GM15510 (cell line): Measurements from ENCODE around the gene NRP1.

ENCODE experiments used
- POLR2A ChIP-seq: IDR thresholded peaks from 3 replicates; pipeline ENCODE4 v1.6.1; 2011; ENCODE audit warnings: borderline replicate concordance; ENCODE audit not compliant: insufficient read length; ENCODE audit errors: extremely low read depth

Gene NRP1

GRCh38 chr10:33353853-33354252 is 19.4 kb upstream of the NRP1 start:
- no peak for TF ChIP-seq POLR2A

GRCh38 chr10:33353334-33353733 is 18.9 kb upstream of the NRP1 start:
- TF ChIP-seq POLR2A, result no peak

DNA sequence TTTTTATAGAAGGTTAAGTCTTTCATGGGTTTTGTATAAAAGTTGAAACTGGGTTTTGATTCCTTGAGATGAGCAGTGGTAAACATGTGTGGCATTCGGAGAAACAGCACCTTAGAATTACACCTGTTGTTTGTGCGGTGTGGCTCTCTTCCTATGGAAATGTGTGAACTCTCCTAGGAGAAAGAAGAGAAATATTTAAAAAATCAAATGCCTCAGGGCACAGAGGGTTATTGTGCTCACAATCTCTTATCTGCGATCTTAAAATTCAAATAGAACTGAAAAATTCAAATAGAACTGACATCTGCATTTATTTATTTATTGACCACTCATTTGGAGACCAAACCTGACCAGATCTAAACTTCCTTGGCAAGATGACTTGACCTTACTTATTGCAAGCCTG is 18.1 kb upstream of the NRP1 start:
- no peak for TF ChIP-seq POLR2A

DNA sequence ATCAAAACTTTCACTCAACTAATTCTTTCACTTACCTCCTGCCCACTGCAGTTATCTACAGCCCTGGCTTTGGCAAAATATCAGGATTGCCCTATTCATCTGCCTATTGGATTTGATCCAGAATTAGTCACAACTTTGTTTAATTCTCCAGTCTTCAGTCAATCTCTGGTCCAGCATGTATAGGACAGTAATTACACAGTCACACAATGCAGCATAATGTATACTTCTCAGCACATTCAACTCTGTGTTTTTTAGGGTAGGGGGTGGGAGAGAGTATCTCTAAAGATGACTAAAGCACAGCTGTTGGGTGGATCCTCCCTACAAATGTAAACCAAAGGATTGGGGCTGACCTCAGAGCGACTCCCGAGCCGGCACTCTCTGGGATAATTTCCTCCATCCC is 17.7 kb upstream of the NRP1 start:
- no peak for TF ChIP-seq POLR2A

GRCh38 chr10:33350041-33350440 is 15.6 kb upstream of the NRP1 start:
- TF ChIP-seq POLR2A, result no peak

DNA sequence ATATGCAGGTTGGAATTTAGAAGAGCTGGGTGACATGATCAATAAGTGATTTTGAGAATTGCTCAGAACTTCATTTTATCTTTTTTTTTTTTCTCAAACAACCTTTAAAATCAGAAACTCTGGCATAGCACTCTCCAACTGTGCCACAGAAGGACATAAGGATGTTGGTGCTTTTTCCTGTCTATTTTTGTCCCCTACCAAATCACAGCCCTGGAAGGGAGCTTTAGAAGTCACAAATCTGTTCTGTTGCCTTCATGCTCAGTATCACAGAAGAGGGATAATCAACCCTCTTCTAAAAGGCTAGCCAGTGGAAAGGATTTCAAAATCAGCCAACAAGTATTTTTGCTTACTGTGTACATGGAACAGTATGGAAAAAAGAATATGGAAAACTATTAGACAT is 14.8 kb upstream of the NRP1 start:
- no peak for TF ChIP-seq POLR2A

GRCh38 chr10:33347211-33347610 is 12.7 kb upstream of the NRP1 start:
- TF ChIP-seq POLR2A, result no peak

GRCh38 chr10:33345236-33345635 is 10.8 kb upstream of the NRP1 start:
- no peak for TF ChIP-seq POLR2A

DNA sequence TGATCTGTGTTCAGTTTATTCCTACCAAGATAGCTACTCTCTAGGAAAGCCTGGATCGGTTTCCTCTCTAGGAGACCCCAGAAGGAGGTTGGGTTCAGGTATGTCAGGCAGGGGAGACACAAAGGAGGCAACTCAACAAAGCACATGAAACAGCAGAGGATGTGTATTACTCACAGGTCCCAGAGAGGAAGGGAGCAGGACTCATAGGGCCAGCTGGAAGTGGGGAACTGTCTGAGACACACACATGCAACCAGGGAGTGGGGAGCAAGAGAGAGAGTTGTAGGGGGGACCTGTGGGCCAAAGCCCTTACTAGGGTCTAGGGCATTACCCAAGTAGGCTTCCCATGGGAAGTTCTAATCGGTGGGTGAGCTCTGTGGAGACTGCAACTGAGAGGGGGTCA is 10.2 kb upstream of the NRP1 start:
- TF ChIP-seq POLR2A, result no peak

GRCh38 chr10:33341637-33342036 is 7.2 kb upstream of the NRP1 start:
- no peak for TF ChIP-seq POLR2A

DNA sequence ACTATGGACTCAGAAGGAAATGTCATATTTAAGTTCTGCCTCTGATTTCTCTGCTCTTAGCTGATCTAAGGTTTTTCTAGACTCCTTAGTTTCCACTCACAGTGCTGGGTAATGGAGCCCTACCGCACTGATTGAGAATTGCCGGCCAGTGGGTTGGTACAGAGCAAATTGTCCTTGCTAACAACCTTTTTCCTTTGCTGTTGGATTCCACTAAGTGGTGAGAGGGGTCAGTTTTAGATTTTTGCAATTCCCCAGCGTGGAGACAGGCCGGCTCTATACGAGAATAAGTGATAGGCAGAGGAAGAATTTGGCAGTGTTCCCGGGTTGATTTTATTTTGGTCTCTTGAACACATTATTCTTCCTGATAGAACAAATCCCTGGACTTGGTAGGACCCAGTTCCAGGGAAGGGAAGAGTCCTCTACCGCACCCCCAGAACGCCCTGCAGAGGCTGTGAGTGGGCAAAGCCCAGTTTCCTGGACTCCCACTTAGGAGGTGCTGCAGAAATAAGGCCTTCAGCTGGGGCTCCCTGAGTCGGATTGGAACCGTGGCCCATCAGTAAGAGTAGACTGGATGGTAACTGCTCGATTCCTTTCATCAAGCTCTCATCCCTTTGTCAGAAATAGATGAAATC is 3.0 kb upstream of the NRP1 start:
- no peak for TF ChIP-seq POLR2A

DNA sequence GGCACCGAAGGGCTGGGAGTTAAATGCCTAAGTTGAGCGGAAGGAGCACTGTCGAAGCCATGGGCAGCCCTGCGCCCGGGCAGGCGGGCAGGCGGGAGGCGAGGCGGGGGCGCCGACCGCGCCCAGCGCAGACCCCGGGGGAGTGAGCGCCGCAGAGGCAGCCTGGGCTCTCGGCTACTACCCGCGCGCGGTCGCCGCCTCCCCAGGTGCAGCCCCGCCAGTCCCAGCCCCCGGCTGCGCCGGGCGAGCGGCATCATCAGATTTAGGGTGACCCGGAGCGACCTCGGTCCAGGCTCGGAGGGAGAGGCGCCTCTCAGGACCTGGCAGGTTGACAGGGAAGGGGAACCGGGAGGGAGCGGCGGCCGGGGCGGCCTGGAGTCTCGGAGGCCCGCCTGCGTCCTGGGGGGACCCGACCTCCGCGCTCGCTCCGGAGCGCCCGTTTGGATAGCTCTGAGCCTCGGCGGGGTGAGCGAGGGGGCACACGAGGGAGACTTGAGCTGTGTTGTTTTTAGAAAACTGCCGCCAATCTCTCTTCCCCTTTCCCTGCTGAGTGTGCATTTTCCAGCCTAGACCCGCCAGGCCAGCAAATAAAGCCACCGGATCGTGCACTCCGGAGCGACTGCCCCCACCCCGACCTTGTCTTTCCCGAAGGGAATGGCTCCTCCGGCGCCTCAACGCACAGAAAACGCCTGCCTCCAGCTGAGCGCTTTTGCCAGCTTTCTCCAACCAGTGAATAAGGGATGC is 2.3 kb upstream of the NRP1 start:
- TF ChIP-seq POLR2A, result no peak

DNA sequence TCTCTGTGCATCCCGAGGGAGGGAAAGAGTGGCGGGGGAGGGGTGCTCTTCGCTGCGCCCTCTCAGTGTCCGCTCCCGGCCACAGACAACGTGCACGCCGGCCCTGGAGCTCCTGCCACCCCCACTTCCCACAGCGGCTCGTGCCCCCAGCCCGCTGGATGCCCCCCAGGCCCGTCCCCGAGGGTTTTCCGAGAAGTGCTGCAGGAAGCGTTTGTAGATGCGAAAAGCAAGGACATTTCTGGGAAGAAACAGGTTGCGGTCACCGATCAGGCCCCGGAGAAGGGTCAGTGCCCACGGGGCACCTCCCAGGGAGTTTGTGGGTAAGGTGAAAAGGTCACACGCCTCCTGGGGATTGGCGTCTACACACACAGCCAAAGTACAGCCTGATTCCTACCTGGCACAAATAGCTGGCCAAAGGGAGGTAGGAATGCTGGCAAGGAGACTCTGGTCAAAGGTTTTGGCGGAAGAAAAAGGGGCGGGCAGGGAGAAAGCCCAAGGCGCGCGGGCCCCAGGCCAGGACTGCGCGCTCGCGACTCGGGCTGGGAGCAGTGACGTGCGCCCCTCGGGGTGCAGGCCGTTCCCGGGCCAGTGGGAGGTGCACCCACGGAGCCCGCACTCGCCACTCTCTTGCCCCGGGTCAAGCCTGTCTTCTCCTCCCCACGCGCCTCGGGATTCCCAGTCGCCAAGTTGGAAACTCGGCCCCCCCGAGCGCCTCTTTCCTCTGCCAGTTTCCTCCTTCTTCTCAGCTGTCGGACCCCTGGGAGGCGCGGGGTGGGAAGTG is 1.5 kb upstream of the NRP1 start:
- TF ChIP-seq POLR2A, result no peak

- TF ChIP-seq POLR2A, result no peak
Measured at GRCh38 chr10:33335551-33335800, 1.0 kb upstream of the NRP1 start.

DNA sequence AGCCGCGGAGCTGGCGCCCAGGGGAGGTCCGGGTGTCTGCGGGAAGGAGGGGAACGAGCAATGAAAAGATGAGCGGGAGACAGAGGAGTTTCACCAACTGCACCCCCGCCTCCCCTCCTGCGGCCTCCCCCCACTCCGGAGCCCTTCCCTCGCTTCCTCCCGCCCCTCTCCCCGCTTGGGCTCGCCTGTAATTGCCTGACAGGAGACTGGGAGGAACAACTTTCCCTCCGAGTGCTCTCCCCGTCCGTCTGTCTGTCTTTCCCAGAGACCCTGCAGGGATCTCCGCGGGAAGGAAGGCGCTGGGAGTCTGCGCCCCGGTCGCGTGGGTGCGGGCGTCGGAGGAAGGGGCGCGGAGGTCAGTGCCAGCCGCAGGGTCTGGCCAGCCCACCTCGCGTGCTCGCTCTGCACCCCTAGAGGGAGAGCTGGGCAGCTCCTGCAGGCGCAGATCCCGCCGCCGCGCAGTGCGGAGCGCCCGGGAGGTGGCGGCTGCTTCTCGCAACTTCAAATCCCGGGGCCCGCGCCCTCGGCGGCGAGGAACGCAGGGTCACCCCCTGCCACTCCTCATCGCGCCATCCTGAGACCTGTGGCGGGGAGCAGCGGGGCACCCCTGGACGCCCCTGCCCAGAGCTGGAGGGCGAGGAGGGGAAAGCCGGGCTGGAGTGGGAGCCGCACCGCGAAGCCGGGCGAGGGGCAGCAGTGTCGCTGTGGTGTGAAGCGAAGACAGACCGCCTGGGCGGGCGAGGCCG is 511 bp upstream of the NRP1 start:
- no peak for TF ChIP-seq POLR2A
